IPS DF 4.7 (cell line): ENCODE results near the gene PALLD.
"Not testable (repeated sequence)": the region's sequence is repeated elsewhere in the genome, so short reads cannot be mapped to it uniquely, and the experiment has no call there.

ENCODE experiments used
- DNase-seq: peaks from one replicate; pipeline ENCODE4 v3.0.0-alpha.2; 2013; ENCODE audit warnings: low spot score; ENCODE audit errors: extremely low read depth

Gene PALLD

GRCh38 chr4:168725930-168726329 is 229.1 kb downstream of the PALLD start:
- DNase-seq = no peak

- not testable (repeated sequence) for DNase-seq
These were observed 230.3 kb downstream of the PALLD start for GRCh38 chr4:168727181-168727580.

- no peak for DNase-seq
These were observed 234.3 kb downstream of the PALLD start for GRCh38 chr4:168731006-168731636.

GRCh38 chr4:168731706-168732414 is 235.0 kb downstream of the PALLD start:
- no peak for DNase-seq

GRCh38 chr4:168732714-168733113 is 235.9 kb downstream of the PALLD start:
- no peak for DNase-seq

GRCh38 chr4:168734703-168735678 is 238.1 kb downstream of the PALLD start:
- DNase-seq = no peak

- no peak for DNase-seq
These were observed 238.9 kb downstream of the PALLD start for GRCh38 chr4:168735735-168736134.

- DNase-seq = no peak
These were observed 240.3 kb downstream of the PALLD start for GRCh38 chr4:168736860-168737805.

GRCh38 chr4:168737806-168738172 is 240.9 kb downstream of the PALLD start:
- DNase-seq = no peak

- no peak for DNase-seq
These were observed 243.0 kb downstream of the PALLD start for GRCh38 chr4:168739886-168740285.

- no peak for DNase-seq
These were observed 243.8 kb downstream of the PALLD start for GRCh38 chr4:168740691-168741090.

- no peak for DNase-seq
These were observed 244.7 kb downstream of the PALLD start for GRCh38 chr4:168741281-168742173.

- no peak for DNase-seq
These were observed 246.3 kb downstream of the PALLD start for GRCh38 chr4:168743131-168743530.

- DNase-seq = no peak
These were observed 246.7 kb downstream of the PALLD start for GRCh38 chr4:168743601-168744000.

- DNase-seq = no peak
These were observed 247.2 kb downstream of the PALLD start for GRCh38 chr4:168744021-168744420.

- DNase-seq = no peak
These were observed 252.0 kb downstream of the PALLD start for GRCh38 chr4:168748807-168749206.

- DNase-seq = no peak
These were observed 254.7 kb downstream of the PALLD start for GRCh38 chr4:168751263-168752225.

- DNase-seq = no peak
These were observed 259.0 kb downstream of the PALLD start for GRCh38 chr4:168755598-168756477.
